HG03280 (cell line): ENCODE results near the gene SCGB3A2.

Experiments
- ATAC-seq: cut with Tn5 transposase; IDR thresholded peaks from one replicate; pipeline ENCODE4 v1.9.1; 2021; ENCODE audit warnings: mild to moderate bottlenecking, moderate library complexity; ENCODE audit not compliant: unreplicated experiment

Gene SCGB3A2

DNA sequence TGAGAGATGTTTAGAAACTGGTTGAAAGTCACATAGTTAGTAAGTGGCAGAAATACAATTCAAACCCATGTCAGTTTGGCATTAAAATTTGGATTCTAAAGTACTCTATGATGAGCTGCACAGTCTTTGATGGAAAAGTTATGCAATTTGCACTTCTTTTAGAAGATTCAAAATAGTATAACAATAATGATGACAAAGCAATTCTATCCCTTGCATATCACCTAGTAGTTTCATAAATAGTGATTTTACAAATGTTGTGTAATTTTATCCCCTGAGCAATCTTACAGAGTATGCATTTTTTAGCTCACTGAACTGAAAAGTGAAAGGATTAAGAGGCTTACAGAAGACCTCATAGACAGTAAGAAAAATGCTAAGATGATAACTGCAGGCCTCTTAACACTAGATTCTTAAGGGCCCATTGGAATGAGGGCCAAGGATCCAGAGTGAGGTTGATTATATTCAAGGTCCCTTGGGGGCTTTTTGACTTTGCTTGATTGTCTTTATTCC lies 24.2 kb downstream of the SCGB3A2 start:
- ATAC-seq = no peak

DNA sequence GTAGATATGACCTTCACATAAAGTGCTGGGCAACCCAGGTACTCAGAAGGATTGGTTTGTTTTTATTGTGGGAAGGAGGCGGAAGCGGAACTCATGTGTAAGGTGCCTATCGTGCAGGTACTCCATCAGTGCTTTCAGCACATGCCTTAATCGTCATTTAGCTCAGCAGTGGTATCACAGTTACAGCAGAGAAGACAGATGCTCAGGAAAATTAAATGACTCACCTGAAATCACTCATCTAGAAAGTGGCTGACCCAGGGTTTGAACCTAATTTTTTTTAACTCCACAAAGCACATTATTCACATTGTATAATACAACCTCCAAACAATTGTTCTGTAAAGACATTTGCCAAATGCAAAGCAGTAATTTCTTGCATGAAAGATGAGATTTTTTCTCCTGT lies 25.6 kb downstream of the SCGB3A2 start:
- ATAC-seq = no peak

DNA sequence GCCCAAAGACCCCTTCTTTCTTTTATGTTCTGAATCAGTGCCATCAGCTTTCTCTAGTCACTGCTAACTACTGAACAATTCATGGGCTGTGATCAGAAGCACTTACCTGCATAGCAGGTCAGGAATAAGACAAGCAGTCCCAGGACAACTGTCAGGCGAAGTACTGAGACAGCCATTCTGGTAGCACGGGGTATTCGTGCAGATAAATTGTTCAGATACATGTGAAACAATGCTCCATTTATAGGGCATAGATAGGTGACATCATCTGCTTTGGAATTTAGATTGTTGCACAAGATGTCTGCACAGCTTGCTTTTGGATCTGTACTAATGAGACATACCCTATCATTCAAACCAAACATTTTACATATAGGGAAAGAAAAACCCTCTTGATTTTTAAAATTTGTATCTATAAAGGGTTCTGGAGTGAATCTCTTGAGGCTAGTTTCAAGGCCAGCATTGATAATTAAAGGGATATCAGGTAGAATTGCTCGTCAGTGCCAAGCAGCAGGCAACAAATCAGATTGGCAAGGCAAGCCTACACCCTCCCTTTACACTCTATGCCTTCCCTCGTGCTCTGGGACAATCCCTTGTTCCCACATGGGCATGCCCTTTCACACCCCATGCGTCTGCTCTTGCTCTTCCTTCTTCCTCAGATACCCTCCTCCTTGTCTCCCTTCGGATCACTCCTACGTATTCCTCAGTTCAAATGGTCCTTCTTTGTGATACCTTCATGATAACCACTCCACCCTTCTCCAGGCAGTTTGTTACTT lies 28.0 kb downstream of the SCGB3A2 start, which contains the start of gene C5orf46:
TSS of gene C5orf46 (minus strand) at position 213 of the 770 bp plus-strand sequence. CDS start at position 176, 37 bp downstream.
- no peak for ATAC-seq

GRCh38 chr5:147911427-147911826 lies 32.9 kb downstream of the SCGB3A2 start:
- no peak for ATAC-seq

DNA sequence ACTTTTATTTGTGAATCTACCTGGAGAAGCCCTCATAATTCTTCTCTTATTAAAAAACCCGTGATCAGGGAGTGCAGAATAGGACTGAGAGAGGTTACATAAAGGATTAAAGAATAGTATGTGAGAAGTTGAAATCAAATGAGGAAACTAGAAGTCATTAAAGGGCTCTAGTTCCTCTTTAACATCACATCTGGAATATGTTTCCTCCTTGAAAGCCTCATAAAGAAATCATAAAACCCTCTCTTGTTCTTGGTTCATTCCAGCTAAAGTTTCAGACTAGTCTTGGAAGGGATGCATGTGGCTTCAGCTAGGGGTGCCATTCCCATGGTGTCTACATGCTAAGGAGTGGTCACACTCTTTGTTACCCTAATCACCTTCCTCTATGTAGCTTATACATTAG lies 33.5 kb downstream of the SCGB3A2 start:
- ATAC-seq = no peak

DNA sequence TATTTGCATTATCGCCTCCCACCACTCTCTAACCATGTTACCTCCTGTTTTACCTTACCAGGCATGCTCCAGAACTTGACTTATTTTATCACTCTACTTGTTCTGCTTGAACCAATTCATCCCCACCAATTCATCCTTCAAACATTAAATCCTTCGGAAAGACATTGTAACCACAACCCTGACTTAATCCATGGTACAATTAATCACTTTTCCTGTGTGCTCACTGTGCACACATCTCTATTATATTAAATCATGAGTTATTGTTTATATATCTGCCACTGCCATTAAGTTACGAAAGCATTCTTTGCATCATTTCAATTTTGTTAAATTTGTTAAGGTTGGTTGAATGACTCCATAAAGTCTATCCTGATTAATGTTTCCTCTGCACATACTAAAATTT lies 35.3 kb downstream of the SCGB3A2 start:
- ATAC-seq = no peak

- no peak for ATAC-seq
Measured at GRCh38 chr5:147918101-147918685, 39.7 kb downstream of the SCGB3A2 start.

DNA sequence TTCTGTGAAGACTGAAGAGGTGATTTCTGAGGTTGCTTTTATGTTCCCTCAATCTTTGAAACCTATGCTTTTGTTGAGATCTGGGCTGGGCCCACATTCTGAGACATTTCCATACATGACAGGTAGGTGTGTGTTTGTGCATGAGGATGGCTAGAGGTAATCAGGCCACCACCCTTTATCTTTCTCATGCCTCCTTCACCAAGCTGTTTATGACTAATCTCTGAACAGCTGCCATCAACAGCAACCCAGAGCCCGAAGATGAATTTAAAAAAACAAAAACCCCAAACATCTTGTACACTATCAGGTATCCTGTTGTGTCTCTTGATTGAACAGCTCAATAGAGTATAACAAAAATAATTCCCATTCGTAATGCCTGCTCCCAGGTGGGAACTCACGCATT lies 40.4 kb downstream of the SCGB3A2 start:
- ATAC-seq = no peak

GRCh38 chr5:147920420-147921030 lies 42.0 kb downstream of the SCGB3A2 start:
- no peak for ATAC-seq

DNA sequence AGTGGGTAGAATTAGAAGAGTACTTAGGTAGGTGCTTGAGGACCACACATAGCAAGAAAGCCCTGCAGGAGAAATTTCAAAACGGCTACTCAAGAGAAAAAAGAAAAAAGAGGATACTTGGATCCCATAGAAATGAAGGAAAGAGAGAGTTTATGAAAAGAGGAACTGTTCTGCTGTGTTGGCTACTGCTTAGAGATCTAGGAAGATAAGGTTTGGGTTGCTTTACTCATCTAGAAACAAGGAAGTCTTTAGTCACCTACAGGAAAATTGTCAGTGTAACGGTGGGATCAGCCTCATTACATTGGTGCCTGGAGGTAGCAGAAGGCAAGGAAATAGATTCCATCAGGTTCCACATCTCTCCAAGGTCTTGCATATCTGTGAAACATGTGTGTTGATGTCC lies 42.6 kb downstream of the SCGB3A2 start:
- ATAC-seq = no peak

- no peak for ATAC-seq
Measured at GRCh38 chr5:147925020-147925419, 46.5 kb downstream of the SCGB3A2 start.

GRCh38 chr5:147927901-147928300 lies 49.4 kb downstream of the SCGB3A2 start:
- ATAC-seq = no peak

DNA sequence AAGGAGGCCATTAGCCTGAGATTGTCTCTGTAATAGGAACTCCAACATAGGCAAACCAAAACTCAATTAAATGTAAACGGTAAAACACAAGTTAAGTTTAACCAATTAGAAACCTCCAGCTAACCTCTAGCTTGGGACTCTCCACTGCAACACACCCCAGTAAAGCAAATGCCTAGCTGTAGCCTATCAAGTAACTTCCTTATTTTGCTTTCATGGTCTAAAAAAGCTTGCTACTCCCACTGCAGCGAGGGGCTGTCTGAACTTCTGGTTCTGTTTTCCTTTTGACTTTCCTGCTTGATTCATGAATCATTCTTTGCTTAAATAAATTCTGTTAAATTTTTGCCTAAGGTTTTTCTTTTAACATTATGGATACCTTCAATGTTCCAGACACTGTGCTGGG lies 52.3 kb downstream of the SCGB3A2 start:
- ATAC-seq = no peak
